SU-DHL-6 (cell line): ENCODE data around the gene TKT.

Source experiments
- EZH2phosphoT487 ChIP-seq: fragments of 200-600 bp; sonication (generic), shearing (Covaris generic); conservative IDR thresholded peaks from 2 replicates; pipeline ENCODE4 v1.6.1; 2018; ENCODE audit warnings: mild to moderate bottlenecking, antibody characterized with exemption, low read length, moderate library complexity, mixed read lengths
- TF ChIP-seq, protein P1 (sequence below): fragments of 200-600 bp; sonication (generic); IDR thresholded peaks from one replicate; pipeline ENCODE4 v1.5.1; 2017; ENCODE audit warnings: antibody characterized with exemption, mild to moderate bottlenecking, low read length, moderate library complexity; ENCODE audit not compliant: insufficient read depth, poor library complexity, severe bottlenecking

DNA sequence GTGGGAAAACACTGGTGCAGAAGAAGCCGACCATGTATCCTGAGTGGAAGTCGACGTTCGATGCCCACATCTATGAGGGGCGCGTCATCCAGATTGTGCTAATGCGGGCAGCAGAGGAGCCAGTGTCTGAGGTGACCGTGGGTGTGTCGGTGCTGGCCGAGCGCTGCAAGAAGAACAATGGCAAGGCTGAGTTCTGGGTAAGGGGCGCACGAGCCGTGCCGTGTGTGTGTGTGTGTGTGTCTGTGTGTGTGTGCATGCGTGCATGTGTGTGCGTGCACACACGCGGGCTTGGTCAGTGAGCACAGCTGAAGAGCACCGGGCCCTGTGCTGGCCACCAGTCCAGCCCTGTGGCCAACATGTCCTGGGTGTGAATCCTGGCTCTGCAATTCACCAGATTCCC lies 76.2 kb downstream of the TKT start:
- TF ChIP-seq, protein P1, sequence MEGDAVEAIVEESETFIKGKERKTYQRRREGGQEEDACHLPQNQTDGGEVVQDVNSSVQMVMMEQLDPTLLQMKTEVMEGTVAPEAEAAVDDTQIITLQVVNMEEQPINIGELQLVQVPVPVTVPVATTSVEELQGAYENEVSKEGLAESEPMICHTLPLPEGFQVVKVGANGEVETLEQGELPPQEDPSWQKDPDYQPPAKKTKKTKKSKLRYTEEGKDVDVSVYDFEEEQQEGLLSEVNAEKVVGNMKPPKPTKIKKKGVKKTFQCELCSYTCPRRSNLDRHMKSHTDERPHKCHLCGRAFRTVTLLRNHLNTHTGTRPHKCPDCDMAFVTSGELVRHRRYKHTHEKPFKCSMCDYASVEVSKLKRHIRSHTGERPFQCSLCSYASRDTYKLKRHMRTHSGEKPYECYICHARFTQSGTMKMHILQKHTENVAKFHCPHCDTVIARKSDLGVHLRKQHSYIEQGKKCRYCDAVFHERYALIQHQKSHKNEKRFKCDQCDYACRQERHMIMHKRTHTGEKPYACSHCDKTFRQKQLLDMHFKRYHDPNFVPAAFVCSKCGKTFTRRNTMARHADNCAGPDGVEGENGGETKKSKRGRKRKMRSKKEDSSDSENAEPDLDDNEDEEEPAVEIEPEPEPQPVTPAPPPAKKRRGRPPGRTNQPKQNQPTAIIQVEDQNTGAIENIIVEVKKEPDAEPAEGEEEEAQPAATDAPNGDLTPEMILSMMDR: no peak
- no peak for TF ChIP-seq EZH2phosphoT487
